H1 (cell line): Measurements from ENCODE around the gene ZMIZ1. TPM values are rescaled to one million over a fixed set of nuclear protein-coding genes. Genes with fewer than 3 reads are reported as not detected.

Experiments
- CTCF ChIA-PET: fragments of 300-600 bp; sonication (Branson Sonifier 250); formaldehyde crosslinking; loops from one replicate; lab custom pipeline; 2021; ENCODE audit not compliant: partially characterized antibody; lab: Charles Lee
- POLR2A ChIA-PET: fragments of 300-600 bp; sonication (Branson Sonifier 250); formaldehyde crosslinking; loops from one replicate; lab custom pipeline; 2021; ENCODE audit warnings: inconsistent platforms; ENCODE audit not compliant: partially characterized antibody; lab: Charles Lee
- DNase-seq, 2 experiments: peaks; one replicate each; pipeline versions ENCODE4 v3.0.0 to v3.0.0-alpha.2; 2010 to 2022; ENCODE audit warnings: low spot score in 2 of 2, low read depth in 1 of 2, mixed read lengths in 1 of 2
- FAIRE-seq: peaks from 2 replicates; lab custom pipeline; 2011; peaks lifted over from hg19 to GRCh38; lab: Jason Lieb, UNC
- H2AFZ ChIP-seq: 2 replicates; pipeline ENCODE4 v1.8.1; 2012; ENCODE audit warnings: low read length, inconsistent platforms
- H2AK5ac ChIP-seq: 2 replicates; pipeline ENCODE4 v1.6.1; 2013; ENCODE audit warnings: low read depth, low read length
- H2BK120ac ChIP-seq: replicated peaks from 2 replicates; pipeline ENCODE3; 2013; ENCODE audit warnings: low read depth, low read length, inconsistent platforms
- H2BK12ac ChIP-seq: 2 replicates; pipeline ENCODE4 v1.6.1; 2013; ENCODE audit warnings: low read depth, low read length
- H2BK15ac ChIP-seq: 2 replicates; pipeline ENCODE4 v1.6.1; 2013; ENCODE audit warnings: low read length
- H2BK20ac ChIP-seq: 2 replicates; pipeline ENCODE4 v1.6.1; 2013; ENCODE audit warnings: low read length
- H2BK5ac ChIP-seq: 2 replicates; pipeline ENCODE4 v1.6.1; 2013; ENCODE audit warnings: low read depth, low read length
- H3K14ac ChIP-seq: 2 replicates; pipeline ENCODE4 v1.6.1; 2013; ENCODE audit warnings: inconsistent platforms; ENCODE audit not compliant: insufficient read length
- H3K18ac ChIP-seq: 2 replicates; pipeline ENCODE4 v1.6.1; 2013; ENCODE audit warnings: low read length; ENCODE audit errors: extremely low read depth
- H3K23ac ChIP-seq: 2 replicates; pipeline ENCODE4 v1.6.1; 2013; ENCODE audit warnings: inconsistent platforms; ENCODE audit not compliant: insufficient read length
- H3K23me2 ChIP-seq: 2 replicates; pipeline ENCODE4 v1.6.1; 2013; ENCODE audit warnings: low read depth, low read length
- H3K27ac ChIP-seq: 2 replicates; pipeline ENCODE4 v1.6.1; 2011; ENCODE audit warnings: low read depth, low read length, inconsistent platforms
- H3K27me3 ChIP-seq, 4 experiments: replicated peaks in 1 of 4; 1 replicate in 1 of 4; 2 replicates in 3 of 4; pipeline versions ENCODE4 v1.6.1 to v1.8.1; 2011 to 2013; ENCODE audit warnings: low read length in 3 of 4, mild to moderate bottlenecking in 3 of 4, inconsistent platforms in 2 of 4, mixed read lengths in 2 of 4, moderate library complexity in 1 of 4; ENCODE audit not compliant: control insufficient read depth in 3 of 4, insufficient read depth in 3 of 4; ENCODE audit errors: extremely low read depth in 1 of 4
- H3K36me3 ChIP-seq, 4 experiments: 2 replicates each; pipeline versions ENCODE4 v1.6.1 to v1.8.1; 2011 to 2013; ENCODE audit warnings: mild to moderate bottlenecking in 4 of 4, low read length in 3 of 4, moderate library complexity in 2 of 4, control low read depth in 1 of 4, inconsistent platforms in 1 of 4; ENCODE audit not compliant: insufficient read depth in 4 of 4, control insufficient read depth in 2 of 4
- H3K4ac ChIP-seq: replicated peaks from 2 replicates; pipeline ENCODE3; 2013; ENCODE audit warnings: low read length, low read depth, mixed read lengths, inconsistent platforms; ENCODE audit not compliant: insufficient read length
- H3K4me1 ChIP-seq, 4 experiments: replicated peaks in 1 of 4; 1 replicate in 1 of 4; 2 replicates in 3 of 4; pipeline versions ENCODE4 v1.6.1 to v1.8.1; 2011 to 2013; ENCODE audit warnings: low read length in 3 of 4, inconsistent platforms in 2 of 4, mixed read lengths in 1 of 4; ENCODE audit not compliant: insufficient read depth in 4 of 4, control insufficient read depth in 3 of 4
- H3K4me2 ChIP-seq, 2 experiments: 2 replicates each; pipeline versions ENCODE4 v1.6.1 to v1.8.1; 2011 to 2013; ENCODE audit warnings: low read depth in 2 of 2, low read length in 2 of 2, control low read depth in 1 of 2, inconsistent platforms in 1 of 2, mild to moderate bottlenecking in 1 of 2; ENCODE audit not compliant: insufficient read depth in 1 of 2
- H3K4me3 ChIP-seq, 4 experiments: fragments of 200-600, 300-600 bp in 1 of 4; sonication (generic), shearing (Covaris generic), sonication (Bioruptor Twin) in 1 of 4; 2 replicates each; pipeline versions ENCODE4 v1.5.1 to v1.8.1; 2011 to 2016; ENCODE audit warnings: low read length in 4 of 4, low read depth in 3 of 4, control low read depth in 2 of 4, inconsistent platforms in 2 of 4, mild to moderate bottlenecking in 2 of 4, mixed read lengths in 1 of 4, moderate library complexity in 1 of 4; ENCODE audit not compliant: insufficient read depth in 2 of 4; ENCODE audit errors: extremely low read depth in 1 of 4
- H3K56ac ChIP-seq: replicated peaks from 2 replicates; pipeline ENCODE3; 2013; ENCODE audit warnings: low read depth, mild to moderate bottlenecking, mixed read lengths, low read length, inconsistent platforms; ENCODE audit not compliant: insufficient read length
- H3K79me1 ChIP-seq: 2 replicates; pipeline ENCODE4 v1.6.1; 2013; ENCODE audit warnings: low read depth, low read length, control low read depth
- H3K79me2 ChIP-seq, 2 experiments: 2 replicates each; pipeline versions ENCODE4 v1.6.1 to v1.8.1; 2012 to 2013; ENCODE audit warnings: low read length in 2 of 2, mild to moderate bottlenecking in 2 of 2, inconsistent platforms in 1 of 2; ENCODE audit not compliant: insufficient read depth in 2 of 2, control insufficient read depth in 1 of 2
- H3K9ac ChIP-seq, 4 experiments: replicated peaks in 1 of 4; 1 replicate in 1 of 4; 2 replicates in 3 of 4; pipeline versions ENCODE4 v1.6.1 to v1.8.1; 2011 to 2013; ENCODE audit warnings: low read depth in 3 of 4, low read length in 3 of 4, control low read depth in 2 of 4, mild to moderate bottlenecking in 2 of 4, moderate library complexity in 2 of 4, inconsistent platforms in 1 of 4; ENCODE audit errors: extremely low read depth in 1 of 4
- H3K9me3 ChIP-seq, 2 experiments: 2 replicates each; pipeline versions ENCODE4 v1.6.1 to v1.8.1; 2012 to 2013; ENCODE audit warnings: mild to moderate bottlenecking in 2 of 2, moderate library complexity in 2 of 2, control low read depth in 1 of 2, inconsistent platforms in 1 of 2, low read depth in 1 of 2, low read length in 1 of 2, mixed read lengths in 1 of 2; ENCODE audit not compliant: insufficient read depth in 2 of 2
- H4K20me1 ChIP-seq, 2 experiments: replicated peaks in 1 of 2; 2 replicates each; pipeline versions ENCODE3 to v1.8.1; 2011 to 2013; ENCODE audit warnings: inconsistent platforms in 2 of 2, low read length in 2 of 2, mild to moderate bottlenecking in 1 of 2; ENCODE audit not compliant: insufficient read depth in 2 of 2, control insufficient read depth in 1 of 2
- H4K5ac ChIP-seq: 2 replicates; pipeline ENCODE4 v1.6.1; 2013; ENCODE audit warnings: low read length, low read depth, mixed read lengths, inconsistent platforms; ENCODE audit not compliant: insufficient read length
- H4K8ac ChIP-seq: 2 replicates; pipeline ENCODE4 v1.8.0; 2013; ENCODE audit warnings: mild to moderate bottlenecking, moderate library complexity, low read length, inconsistent platforms; ENCODE audit not compliant: insufficient read depth; ENCODE audit errors: extremely low read depth
- H4K91ac ChIP-seq: replicated peaks from 2 replicates; pipeline ENCODE3; 2013; ENCODE audit warnings: low read length, mixed read lengths, inconsistent platforms; ENCODE audit not compliant: insufficient read length
- ASH2L ChIP-seq: fragments of 200-600, 300-600 bp; sonication (generic); IDR thresholded peaks from one replicate; pipeline ENCODE4 v1.7.1; 2017; ENCODE audit warnings: low read length
- FOSL1 ChIP-seq: IDR thresholded peaks from 2 replicates; pipeline ENCODE4 v1.6.1; 2011; ENCODE audit warnings: mild to moderate bottlenecking, low read depth, low read length, moderate library complexity; ENCODE audit not compliant: insufficient read depth
- RXRA ChIP-seq: IDR thresholded peaks from 2 replicates; pipeline ENCODE4 v1.6.1; 2011; ENCODE audit warnings: low read depth, mild to moderate bottlenecking, low read length, moderate library complexity; ENCODE audit not compliant: insufficient read depth
- SRF ChIP-seq: IDR thresholded peaks from 2 replicates; pipeline ENCODE4 v1.6.1; 2011; ENCODE audit warnings: mild to moderate bottlenecking, low read depth, low read length, moderate library complexity
- WGBS, 2 experiments: shearing (Covaris generic) in 1 of 2; methylation state at CpG; one replicate each; pipeline versions ENCODE4 v1.1.6 to v1.1.7; 2013 to 2015; ENCODE audit warnings: low lambda C conversion rate in 2 of 2, mixed read lengths in 2 of 2, inconsistent platforms in 1 of 2, low coverage in 1 of 2, missing lambda C conversion rate in 1 of 2; ENCODE audit not compliant: insufficient replicate concordance in 2 of 2, insufficient coverage in 1 of 2, insufficient read length in 1 of 2; ENCODE audit errors: extremely low coverage in 1 of 2, missing lambda C conversion rate in 1 of 2; 5-methylcytosine and 5-hydroxymethylcytosine counted together
- polyA plus RNA-seq, 7 experiments: library from polyadenylated mRNA; depleted of rRNA in 3 of 7; stranded (reverse) in 5 of 7; unstranded in 2 of 7; fragments of >200 nt in 5 of 7; fragments of 200-250 nt in 2 of 7; gene quantifications; 1 replicate in 5 of 7; 2 replicates in 1 of 7; 4 replicates in 1 of 7; pipeline versions ENCODE4 v1.2.1 to v1.2.3, GENCODE V29; 2011 to 2013; ENCODE audit warnings: missing spikeins in 2 of 7, mixed read lengths in 2 of 7
- total RNA-seq: library from RNA; stranded (reverse); fragmentation: NEBNext Ultra II Directional; extraction: Animal tissue kit (Norgen Biotek cat#: 25700); gene quantifications from 2 replicates; pipeline ENCODE4 v1.2.1, GENCODE V29; 2021

Gene ZMIZ1
- total and polyA plus RNA-seq, 2 of the 8 experiments (the other 6 are each of a cell fraction or from before 2014, with no cell fraction given), result 8.1 to 28.0 TPM

DNA sequence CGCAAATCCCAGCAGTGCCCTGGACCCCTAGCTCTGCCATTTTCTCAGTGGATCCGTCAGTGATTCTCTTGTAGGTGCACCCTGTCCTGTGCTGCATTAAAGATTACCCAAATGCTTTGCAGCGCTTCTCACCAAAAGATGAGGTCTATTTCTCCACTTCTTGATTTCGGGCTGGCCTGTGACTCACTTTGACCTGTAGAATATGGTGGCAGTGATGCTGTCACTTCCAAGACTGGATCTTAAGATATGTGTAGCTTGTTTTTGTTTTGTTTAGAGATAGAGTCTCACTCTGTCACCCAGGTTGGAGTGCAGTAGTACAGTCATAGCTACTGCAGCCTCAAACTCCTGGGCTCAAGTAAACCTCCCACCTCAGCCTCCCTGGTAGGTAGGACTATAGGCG is 37.0 kb upstream of the ZMIZ1 start:
- H2BK5ac ChIP-seq, result no peak overlapping the region
- no peaks in the 10 kb centered on the region for H3K27me3 ChIP-seq
- no peak overlapping the region for H2BK20ac ChIP-seq
- CTCF ChIA-PET, result interaction anchor here (0.6 to 1.0 kb wide), 3 partner anchors 9 to 29 kb away, joined by 3 to 4 read pairs (median 3); no protein-coding TSS in a partner anchor
- no peaks in the 10 kb centered on the region; a peak in 2 of 7 replicates for H3K4me1 ChIP-seq
- no peak overlapping the region for H2BK15ac ChIP-seq
- no peak overlapping the region for H3K56ac ChIP-seq
- no peaks in the 10 kb centered on the region for H3K36me3 ChIP-seq
- H3K4me2 ChIP-seq, result no peak overlapping the region
- POLR2A ChIA-PET, result no interaction called here
- FAIRE-seq (no peak), DNase-seq (no peak)
- no peak overlapping the region for H2AK5ac ChIP-seq
- no peaks in the 10 kb centered on the region for H3K79me1 ChIP-seq
- no peak overlapping the region for H4K5ac ChIP-seq
- H2BK12ac ChIP-seq, result no peak overlapping the region
- WGBS, 2 experiments, result 87% methylated on average over 5 of the region's 5 CpGs; no CpG with 5 or more reads in 1 of the 2 experiments
- no peaks in the 10 kb centered on the region for H3K79me2 ChIP-seq
- H3K4me3 ChIP-seq, result no peak overlapping the region
- H2BK120ac ChIP-seq, result no peak overlapping the region
- no peak overlapping the region for H3K4ac ChIP-seq
- no peaks in the 10 kb centered on the region for H3K23me2 ChIP-seq
- no peak overlapping the region for H3K27ac ChIP-seq
- H4K8ac ChIP-seq, result no peak overlapping the region
- no peak overlapping the region for H3K9ac ChIP-seq
- H3K9me3 ChIP-seq, result no peaks in the 10 kb centered on the region
- H3K23ac ChIP-seq, result no peak overlapping the region
- no peak overlapping the region for H2AFZ ChIP-seq
- H4K20me1 ChIP-seq, result peaks cover 0 to 2% of the 10 kb centered on the region in 2 experiments
- no peak overlapping the region for H3K18ac ChIP-seq
- no peak overlapping the region for H4K91ac ChIP-seq
- no peak overlapping the region for H3K14ac ChIP-seq
- no peak for TF ChIP-seq ASH2L
- TF ChIP-seq RXRA, result no peak
- no peak for TF ChIP-seq FOSL1
- TF ChIP-seq SRF, result no peak
